A673 (cell line): ENCODE measurements around the gene ACOT7. TPM values are rescaled to one million over a fixed set of nuclear protein-coding genes. Genes with fewer than 3 reads are reported as not detected.

Experiments used
- BruUV-seq: library from RNA; stranded (reverse); fragments of 400-500 nt; replicated peaks from 2 replicates; lab custom pipeline; 2021; lab: Mats Ljungman, UMichigan
- CTCF ChIA-PET: fragments of 300-600 bp; sonication (Branson Sonifier 250); formaldehyde crosslinking; loops from one replicate; lab custom pipeline; 2022; ENCODE audit warnings: antibody characterized with exemption; lab: Charles Lee
- POLR2A ChIA-PET: fragments of 300-600 bp; sonication (Branson Sonifier 250); formaldehyde crosslinking; loops from one replicate; lab custom pipeline; 2022; ENCODE audit warnings: antibody characterized with exemption; ENCODE audit not compliant: low non-redundant PET; lab: Charles Lee
- DNase-seq: peaks from one replicate; pipeline ENCODE4 v3.0.0-alpha.2; 2015; ENCODE audit warnings: low spot score
- H3K27ac ChIP-seq: fragments of 200-600 bp; sonication (generic); 2 replicates; pipeline ENCODE4 v1.5.1; 2016; ENCODE audit warnings: mixed run types, low read depth, mild to moderate bottlenecking, mixed read lengths, antibody characterized with exemption, low read length; ENCODE audit not compliant: poor library complexity, severe bottlenecking
- H3K27me3 ChIP-seq: fragments of 200-600 bp; sonication (generic); replicated peaks from 2 replicates; pipeline ENCODE4 v1.6.1; 2017; ENCODE audit warnings: mixed run types, low read depth, mild to moderate bottlenecking, mixed read lengths, antibody characterized with exemption, low read length; ENCODE audit not compliant: insufficient read depth, poor library complexity
- H3K36me3 ChIP-seq: fragments of 200-600 bp; sonication (generic); 2 replicates; pipeline ENCODE4 v1.6.1; 2016; ENCODE audit warnings: mixed run types, mild to moderate bottlenecking, mixed read lengths, antibody characterized with exemption, low read length; ENCODE audit not compliant: insufficient read depth, poor library complexity, severe bottlenecking
- H3K4me1 ChIP-seq: fragments of 200-600 bp; sonication (generic); 2 replicates; pipeline ENCODE4 v1.6.1; 2017; ENCODE audit warnings: mixed run types, mild to moderate bottlenecking, mixed read lengths, antibody characterized with exemption, low read length; ENCODE audit not compliant: insufficient read depth, poor library complexity, severe bottlenecking
- H3K4me3 ChIP-seq: fragments of 200-600 bp; sonication (generic); 2 replicates; pipeline ENCODE4 v1.5.1; 2016; ENCODE audit warnings: low read depth, mixed run types, mild to moderate bottlenecking, mixed read lengths, low read length; ENCODE audit not compliant: poor library complexity, severe bottlenecking
- H3K9me3 ChIP-seq: fragments of 200-600 bp; sonication (generic); 2 replicates; pipeline ENCODE4 v1.6.1; 2016; ENCODE audit warnings: mixed run types, low read depth, mild to moderate bottlenecking, mixed read lengths, antibody characterized with exemption, low read length; ENCODE audit not compliant: poor library complexity, severe bottlenecking
- EZH2 ChIP-seq: fragments of 200-600 bp; sonication (generic); IDR thresholded peaks from 2 replicates; pipeline ENCODE4 v1.6.1; 2017; ENCODE audit warnings: borderline replicate concordance, low read depth, mild to moderate bottlenecking, mixed read lengths, antibody characterized with exemption, low read length; ENCODE audit not compliant: poor library complexity, severe bottlenecking
- intact Hi-C: fragments of 100-400 bp; cut with micrococcal nuclease; formaldehyde crosslinking; loops from one replicate; pipeline ENCODE4 v1.10.0; 2022; ENCODE audit not compliant: unreplicated experiment
- total RNA-seq: library from RNA; stranded (reverse); gene quantifications from 2 replicates; pipeline ENCODE4 v1.2.3, GENCODE V29; 2021
- TF ChIP-seq, protein P1 (sequence below): fragments of 300-800, 200-600 bp; sonication (generic); conservative IDR thresholded peaks from 2 replicates; pipeline ENCODE4 v1.5.1; 2017; ENCODE audit warnings: low read depth, mild to moderate bottlenecking, antibody characterized with exemption, low read length, moderate library complexity, mixed read lengths

The ACOT7 gene
- total RNA-seq, 1 experiment from 2014 or later: 132 TPM

DNA sequence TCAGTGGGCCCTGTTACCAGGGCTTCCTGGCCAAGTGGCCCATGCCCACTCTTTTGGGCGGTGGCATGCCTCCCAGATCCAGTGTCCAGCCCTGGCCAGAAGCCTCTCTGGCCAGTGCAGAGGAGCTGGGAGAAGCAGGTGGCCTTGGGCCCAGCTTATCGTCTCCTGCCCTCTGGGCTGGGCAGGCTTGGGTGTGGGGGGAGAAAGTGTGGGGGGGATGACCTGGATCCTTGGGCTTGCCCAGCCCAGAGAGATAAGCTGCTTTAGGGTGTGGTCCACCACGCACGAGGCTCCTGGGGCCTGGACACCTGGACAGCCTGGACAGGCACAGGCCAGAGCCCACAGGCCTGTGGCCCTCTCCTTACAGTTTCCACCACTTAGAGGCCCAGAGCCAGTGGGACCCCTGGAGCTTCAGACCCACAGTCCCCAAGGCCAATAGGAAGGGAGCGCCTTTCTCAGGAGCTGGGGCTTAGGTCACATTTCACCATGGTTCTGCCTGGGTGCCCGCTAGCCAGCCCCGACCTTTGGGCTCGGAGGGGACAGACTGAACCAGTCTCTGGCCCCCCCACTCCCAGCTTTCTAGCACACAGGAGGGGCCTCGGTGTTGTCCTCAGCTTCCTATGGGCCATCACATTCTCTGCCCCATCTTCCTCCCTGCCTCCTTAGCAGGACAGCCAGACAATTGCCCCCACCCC lies 32.9 kb upstream of the ACOT7 start:
- peaks cover 42% of the 10 kb centered on the region for H3K27me3 ChIP-seq

DNA sequence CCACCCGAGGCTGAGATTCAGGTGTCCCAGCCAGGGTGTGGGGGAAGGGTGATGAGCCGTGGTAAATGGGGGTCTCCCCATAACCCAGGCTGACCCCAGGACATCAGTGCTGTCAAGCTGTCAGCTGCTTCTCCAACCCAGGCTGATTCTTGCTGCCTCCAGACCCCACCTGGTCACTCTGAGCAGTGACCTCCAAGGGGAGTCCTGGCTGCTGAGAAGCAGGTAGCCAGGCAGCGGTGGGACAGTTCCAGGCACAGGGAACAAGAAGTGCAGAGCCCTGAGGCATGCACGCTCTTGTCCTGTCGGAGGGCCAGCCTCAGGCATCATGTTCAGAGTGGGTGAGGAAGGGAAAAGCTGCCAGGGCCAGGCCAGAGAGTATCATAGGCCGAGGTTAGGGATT lies 32.1 kb upstream of the ACOT7 start:
- BruUV-seq: no TSS peak
- DNase-seq: no peak
- Histone ChIP-seq H3K4me1 (no peaks in the 10 kb centered on the region), H3K27ac (no peak overlapping the region), H3K9me3 (no peaks in the 10 kb centered on the region), H3K27me3 (peaks cover 50% of the 10 kb centered on the region), H3K36me3 (no peaks in the 10 kb centered on the region), H3K4me3 (no peak overlapping the region)
- TF ChIP-seq, protein P1, sequence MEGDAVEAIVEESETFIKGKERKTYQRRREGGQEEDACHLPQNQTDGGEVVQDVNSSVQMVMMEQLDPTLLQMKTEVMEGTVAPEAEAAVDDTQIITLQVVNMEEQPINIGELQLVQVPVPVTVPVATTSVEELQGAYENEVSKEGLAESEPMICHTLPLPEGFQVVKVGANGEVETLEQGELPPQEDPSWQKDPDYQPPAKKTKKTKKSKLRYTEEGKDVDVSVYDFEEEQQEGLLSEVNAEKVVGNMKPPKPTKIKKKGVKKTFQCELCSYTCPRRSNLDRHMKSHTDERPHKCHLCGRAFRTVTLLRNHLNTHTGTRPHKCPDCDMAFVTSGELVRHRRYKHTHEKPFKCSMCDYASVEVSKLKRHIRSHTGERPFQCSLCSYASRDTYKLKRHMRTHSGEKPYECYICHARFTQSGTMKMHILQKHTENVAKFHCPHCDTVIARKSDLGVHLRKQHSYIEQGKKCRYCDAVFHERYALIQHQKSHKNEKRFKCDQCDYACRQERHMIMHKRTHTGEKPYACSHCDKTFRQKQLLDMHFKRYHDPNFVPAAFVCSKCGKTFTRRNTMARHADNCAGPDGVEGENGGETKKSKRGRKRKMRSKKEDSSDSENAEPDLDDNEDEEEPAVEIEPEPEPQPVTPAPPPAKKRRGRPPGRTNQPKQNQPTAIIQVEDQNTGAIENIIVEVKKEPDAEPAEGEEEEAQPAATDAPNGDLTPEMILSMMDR: no peak
- TF ChIP-seq EZH2: no peak
- POLR2A ChIA-PET: no interaction called here
- intact Hi-C loops: no loop called here
- CTCF ChIA-PET: no interaction called here

More for the DNA sequence above, 32.9 kb upstream of the ACOT7 start:
- ChIA-PET POLR2A (no interaction called here), CTCF (interaction anchor here (0.6 kb wide), 1 partner anchor 80 kb away, joined by 4 read pairs; no protein-coding TSS in a partner anchor)
- H3K4me1 ChIP-seq: no peaks in the 10 kb centered on the region
- H3K4me3 ChIP-seq: no peak overlapping the region
- H3K27ac ChIP-seq: no peak overlapping the region
- no peaks in the 10 kb centered on the region for H3K9me3 ChIP-seq
- TF ChIP-seq, protein P1: no peak
- TF ChIP-seq EZH2: no peak
- no peak for DNase-seq
- intact Hi-C loops: no loop called here
- no TSS peak for BruUV-seq
- H3K36me3 ChIP-seq: no peaks in the 10 kb centered on the region

DNA sequence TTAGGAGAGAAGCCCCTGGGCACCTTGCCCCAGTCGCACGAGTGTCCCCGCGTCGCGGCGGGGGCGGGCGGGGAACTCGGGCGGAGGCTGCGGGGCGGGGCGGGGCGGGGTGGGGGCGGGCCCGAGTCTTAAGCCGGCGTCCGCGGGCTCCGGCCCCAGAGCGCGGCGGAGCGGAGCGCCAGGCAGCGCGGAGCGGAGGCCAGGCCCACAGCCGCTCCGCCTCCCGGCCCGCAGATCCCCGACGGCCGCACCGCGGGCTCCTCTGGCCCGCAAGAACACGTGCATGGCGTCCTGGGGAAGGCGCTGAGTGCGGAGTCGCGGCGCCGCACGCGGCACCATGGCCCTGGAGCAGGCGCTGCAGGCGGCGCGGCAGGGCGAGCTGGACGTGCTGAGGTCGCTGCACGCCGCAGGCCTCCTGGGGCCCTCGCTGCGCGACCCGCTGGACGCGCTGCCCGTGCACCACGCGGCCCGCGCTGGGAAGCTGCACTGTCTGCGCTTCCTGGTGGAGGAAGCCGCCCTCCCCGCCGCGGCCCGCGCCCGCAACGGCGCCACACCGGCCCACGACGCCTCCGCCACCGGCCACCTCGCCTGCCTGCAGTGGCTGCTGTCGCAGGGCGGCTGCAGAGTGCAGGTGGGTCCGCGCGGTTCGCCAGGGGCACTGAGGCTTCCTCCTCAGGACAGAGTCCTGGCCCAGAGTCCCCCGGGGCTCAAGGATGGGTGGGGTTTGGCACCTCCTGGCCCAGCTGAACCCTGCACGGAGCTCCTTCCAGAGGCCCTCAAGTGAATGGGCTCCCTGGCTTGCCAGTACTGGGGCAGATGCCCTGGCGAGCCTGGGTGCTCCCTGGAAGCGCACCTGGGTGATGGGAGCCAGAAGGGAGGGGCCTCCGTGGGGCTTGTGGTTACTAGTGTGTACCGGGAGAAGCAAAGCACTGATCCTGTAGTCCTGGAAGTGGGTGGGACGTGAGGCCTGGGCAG lies 31.3 kb upstream of the ACOT7 start, which contains the start of gene ESPN:
ESPN (plus strand) TSS at position 158 of the 975 bp plus-strand sequence; CDS start at position 338, 180 bp downstream.
- Histone ChIP-seq H3K27me3 (peaks cover 57% of the 10 kb centered on the region), H3K36me3 (no peaks in the 10 kb centered on the region), H3K4me3 (no peak within 1 kb of the TSS), H3K4me1 (peaks cover 5% of the 10 kb centered on the region), H3K27ac (no peak within 1 kb of the TSS), H3K9me3 (no peaks in the 10 kb centered on the region)
- CTCF ChIA-PET: no interaction called here
- intact Hi-C loops: no loop called here
- DNase-seq: no peak
- POLR2A ChIA-PET: no interaction called here
- no peak for TF ChIP-seq EZH2
- TF ChIP-seq, protein P1: no peak
- BruUV-seq: no TSS peak
